NCI-H82 treated with DMSO at 0.1 percent for 48 hours (cell line): ENCODE measurements around the gene RDH5.
A peak's percentile ranks its signal among the peaks of the same experiment; 100 is the strongest.

Experiments used
- DNase-seq: peaks from one replicate; lab custom pipeline; 2025; ENCODE audit not compliant: unreplicated experiment; lab: John Stamatoyannopoulos, UW

RDH5 gene

GRCh38 chr12:55727643-55728185, 7.5 kb downstream of the RDH5 start:
- no peak for DNase-seq

GRCh38 chr12:55728186-55728938, 8.2 kb downstream of the RDH5 start:
- DNase-seq, result no peak

DNA sequence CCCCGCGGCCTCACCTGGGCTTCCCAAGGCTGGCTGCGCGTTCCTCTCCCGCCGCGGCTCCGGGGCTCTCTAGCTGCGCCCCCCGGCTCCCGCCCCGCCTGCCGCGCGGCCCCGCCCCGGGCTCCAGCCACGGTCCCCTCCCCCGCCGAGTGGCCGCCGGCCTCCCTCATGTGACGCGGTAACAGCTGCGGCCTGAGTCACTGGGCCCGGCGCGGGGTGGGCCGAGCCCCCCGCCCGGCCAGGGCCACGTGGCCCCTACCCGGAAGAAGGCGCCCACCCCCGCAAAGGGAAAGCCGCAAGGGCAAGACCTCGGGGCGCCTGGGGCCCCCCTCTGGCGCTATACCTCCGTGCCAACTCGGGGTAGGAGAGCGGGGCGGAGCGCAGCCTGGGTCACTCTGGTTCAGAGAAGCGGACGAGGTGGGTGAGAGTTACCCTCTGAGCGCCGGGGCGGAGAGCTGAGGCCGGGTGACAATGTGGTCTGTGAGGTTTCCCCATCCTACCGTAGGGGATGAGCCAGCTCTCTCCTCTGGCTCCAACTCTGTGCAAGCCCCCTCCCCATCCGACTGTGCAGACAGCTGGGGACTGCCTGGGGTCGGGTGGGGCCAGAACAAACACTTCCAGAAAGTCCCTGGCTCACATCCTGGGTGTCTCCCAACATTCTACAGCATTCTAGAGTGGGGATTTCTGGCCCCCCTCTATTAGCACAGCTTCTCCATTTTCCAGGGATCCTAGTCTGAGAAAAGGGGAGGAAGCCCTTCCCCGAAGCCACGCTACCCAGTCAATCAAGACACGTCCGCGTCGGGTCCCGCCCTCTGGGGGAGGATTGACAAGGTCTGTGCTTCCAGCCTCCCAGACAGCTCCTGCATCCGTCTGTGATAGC, 9.0 kb downstream of the RDH5 start, which contains the start of gene CD63:
Gene CD63, minus strand, starts transcription at position 71 of the 880 bp plus-strand sequence. CDS start 668 bp downstream, outside the sequence.
- peak; percentile 44 for DNase-seq

GRCh38 chr12:55729819-55730818, 9.9 kb downstream of the RDH5 start:
- DNase-seq, result no peak

GRCh38 chr12:55732288-55732687, 12.1 kb downstream of the RDH5 start:
- no peak for DNase-seq

DNA sequence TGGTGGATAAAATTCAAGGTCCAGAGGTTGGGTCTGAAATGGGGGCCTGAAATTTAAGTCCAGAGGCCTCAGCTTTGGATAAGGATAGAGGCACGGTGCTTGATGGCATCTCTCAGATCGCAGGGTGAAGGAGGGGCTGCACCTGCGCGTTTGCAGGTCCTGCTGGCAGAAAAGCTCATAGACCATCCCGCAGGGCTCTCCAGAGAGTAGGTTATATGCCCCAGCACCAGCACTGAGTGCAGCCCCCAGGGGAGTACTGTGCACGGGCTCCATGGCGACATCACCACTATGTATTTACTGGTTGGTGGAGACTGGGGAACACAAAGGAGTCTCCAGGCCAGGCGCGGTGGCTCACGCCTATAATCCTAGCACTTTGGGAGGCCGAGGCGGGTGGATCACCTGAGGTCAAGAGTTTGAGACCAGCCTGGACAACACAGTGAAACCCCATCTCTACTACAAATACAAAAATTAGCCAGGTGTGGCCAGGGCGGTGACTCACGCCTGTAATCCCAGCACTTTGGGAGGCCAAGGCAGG, 12.9 kb downstream of the RDH5 start:
- DNase-seq, result no peak

DNA sequence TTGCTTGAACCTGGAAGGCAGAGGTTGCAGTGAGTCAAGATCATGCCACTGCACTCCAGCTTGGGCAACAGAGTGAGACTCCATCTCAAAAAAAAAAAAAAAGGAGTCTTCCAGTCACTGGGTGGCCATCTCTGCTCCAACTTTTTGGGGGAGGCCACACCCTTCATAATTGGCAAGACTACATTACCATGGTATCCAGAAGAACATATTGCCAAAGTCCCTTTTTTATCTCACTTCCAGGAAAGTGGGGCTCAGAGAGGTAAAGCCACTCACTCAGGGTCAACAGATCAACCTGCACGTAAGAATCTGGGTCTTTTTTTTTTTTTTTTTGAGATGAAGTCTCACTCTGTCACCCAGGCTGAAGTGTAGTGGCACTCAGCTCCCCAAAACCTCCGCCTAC, 13.7 kb downstream of the RDH5 start:
- no peak for DNase-seq

DNA sequence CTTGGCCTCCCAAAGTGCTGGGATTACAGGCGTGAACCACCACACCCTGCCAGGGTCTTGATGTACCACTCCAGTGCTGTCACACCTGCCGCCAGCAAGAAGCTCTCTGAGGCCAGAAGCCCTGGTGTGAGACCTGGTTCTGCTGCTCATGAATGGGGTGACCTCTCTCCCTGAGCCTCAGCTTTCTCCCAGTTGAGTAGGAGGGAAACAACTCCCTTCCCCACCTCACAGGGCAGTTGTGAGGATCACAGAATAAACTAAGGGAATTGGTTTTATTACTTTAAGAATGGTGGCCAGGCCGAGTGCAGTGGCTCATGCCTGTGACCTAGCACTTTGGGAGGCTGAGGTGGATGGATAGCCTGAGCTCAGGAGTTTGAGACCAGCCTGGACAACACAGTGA, 14.4 kb downstream of the RDH5 start:
- no peak for DNase-seq

- DNase-seq, result no peak
Observed at GRCh38 chr12:55736076-55736475, 15.9 kb downstream of the RDH5 start.

DNA sequence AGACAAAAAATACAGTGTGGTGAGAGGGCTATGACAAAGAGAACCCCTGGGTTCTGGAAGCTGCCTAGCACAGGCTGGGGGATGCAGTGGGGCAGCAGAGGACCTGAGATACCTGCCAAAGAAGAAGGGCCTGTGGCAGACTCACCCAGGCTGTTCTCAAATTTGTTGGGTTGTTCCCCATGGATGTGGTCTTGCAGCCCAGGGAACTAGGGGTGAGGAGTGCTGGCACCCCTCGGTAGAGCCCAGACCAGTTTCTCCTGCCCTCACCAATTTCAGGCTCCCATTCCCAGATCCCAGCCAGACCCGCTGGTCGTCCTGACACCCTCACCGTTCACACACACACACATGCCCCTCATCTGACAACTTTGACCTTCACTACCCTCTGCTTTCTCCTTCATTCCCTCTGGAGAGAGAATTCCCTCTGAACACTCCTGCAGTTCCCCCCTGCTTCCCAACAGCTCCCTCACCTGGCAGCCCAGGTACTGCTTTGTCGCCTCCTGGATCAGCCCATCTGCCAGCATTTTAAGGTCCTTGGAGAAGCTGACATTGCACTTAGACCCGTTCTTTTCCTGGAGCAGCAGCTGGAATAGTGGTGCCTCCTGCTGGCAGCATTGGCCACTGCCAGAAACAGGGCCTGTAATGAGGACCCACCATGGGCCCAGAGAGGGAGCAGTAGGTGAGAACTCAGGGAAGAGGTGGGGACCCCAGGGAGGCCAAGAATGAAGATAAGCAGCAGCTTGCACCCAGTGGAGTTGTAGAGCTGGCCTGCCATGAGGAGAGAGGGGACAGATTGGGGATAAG, 16.8 kb downstream of the RDH5 start:
- DNase-seq, result peak; percentile 77

DNA sequence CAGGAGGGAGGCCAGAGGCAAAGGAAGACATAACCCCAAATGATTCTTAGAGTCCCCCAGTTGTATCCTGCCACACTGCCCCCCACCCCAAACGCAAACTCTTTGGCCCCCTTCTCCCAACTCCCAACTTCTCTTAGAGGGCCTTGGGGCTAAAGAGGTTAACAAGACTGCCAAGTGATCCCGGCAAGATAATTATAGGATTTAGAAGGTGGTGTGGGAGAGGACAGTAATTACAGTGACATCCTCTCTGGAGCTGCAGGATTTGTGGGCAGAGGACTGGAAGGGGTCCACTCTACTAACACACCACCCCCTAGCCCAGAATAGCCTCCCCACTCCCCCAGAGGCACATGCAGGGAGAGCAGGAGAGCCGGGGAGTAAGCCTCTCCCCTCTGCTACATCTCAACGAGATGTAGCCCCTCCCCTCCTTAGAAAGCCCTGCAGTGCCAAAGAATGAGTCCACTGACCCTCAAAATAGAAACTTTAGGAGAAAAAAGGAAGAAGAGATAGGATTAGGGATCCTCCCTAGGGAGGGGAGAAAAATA, 17.5 kb downstream of the RDH5 start:
- peak; percentile 42 for DNase-seq

DNA sequence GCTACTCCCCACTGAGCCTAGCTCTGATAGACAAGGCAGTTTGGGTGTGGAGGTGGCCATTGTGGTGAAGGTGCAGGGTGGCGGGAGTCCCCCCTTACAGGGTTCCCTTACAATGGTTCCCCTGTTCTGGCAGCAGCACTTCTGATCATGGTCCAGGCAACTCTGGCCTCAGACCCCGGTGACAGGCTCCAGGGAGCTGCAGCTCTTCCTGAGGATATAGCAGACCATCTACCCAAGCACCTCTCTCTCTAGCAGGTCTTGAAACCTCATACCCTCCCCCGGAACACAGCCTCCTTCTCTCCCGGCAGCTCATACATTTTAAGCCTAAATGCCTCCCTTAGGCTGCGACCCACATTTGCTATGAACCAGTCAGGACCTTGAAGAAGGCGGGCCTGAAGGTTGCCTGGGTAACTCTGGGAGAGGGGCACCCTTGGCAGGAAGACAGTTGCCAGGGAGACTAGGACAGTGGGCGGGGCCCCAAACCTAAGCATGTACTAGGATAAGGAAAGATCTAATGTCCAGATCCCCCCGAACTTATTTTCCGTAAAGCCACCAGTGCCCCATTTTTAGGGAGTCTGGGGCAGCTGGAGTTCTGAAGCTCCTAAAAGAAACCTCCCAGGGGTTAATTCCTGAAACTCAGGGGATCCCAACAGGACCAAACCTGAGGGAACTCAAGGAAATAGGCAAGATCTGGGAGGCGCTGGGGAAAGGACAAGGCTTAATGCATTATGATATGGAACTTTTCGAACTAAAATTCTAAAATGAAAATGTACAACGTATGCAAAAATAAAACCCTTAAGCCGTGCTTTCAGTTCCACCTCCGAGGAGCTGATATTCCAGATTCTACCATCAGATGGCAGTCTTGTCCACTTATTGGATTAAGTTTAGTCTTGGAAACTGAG, 18.2 kb downstream of the RDH5 start:
- DNase-seq, result peak; percentile 88

DNA sequence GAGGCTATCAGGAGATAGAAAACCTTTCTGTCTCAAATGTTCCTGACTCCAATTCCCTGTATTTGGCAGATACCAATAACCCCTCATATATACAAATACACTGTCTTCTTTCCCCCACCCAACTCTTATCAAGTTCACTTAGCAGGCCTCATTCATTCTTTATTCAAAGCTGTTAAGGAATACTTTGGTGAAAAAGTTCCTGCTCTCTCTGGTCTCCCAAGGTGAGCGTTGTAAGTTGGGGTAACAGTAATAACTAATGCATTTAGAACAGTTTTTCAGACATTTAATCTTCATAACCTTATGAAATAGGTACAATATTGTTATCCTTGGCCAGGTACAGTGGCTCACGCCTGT, 18.8 kb downstream of the RDH5 start:
- DNase-seq, result no peak

- no peak for DNase-seq
Observed at GRCh38 chr12:55741931-55742680, 21.9 kb downstream of the RDH5 start.

GRCh38 chr12:55742719-55743405, 22.7 kb downstream of the RDH5 start, which contains the start of gene GDF11:
TSS of gene GDF11 (plus strand) at chr12:55743122. CDS start at chr12:55743317, 195 bp downstream.
- peak; percentile 51 for DNase-seq

DNA sequence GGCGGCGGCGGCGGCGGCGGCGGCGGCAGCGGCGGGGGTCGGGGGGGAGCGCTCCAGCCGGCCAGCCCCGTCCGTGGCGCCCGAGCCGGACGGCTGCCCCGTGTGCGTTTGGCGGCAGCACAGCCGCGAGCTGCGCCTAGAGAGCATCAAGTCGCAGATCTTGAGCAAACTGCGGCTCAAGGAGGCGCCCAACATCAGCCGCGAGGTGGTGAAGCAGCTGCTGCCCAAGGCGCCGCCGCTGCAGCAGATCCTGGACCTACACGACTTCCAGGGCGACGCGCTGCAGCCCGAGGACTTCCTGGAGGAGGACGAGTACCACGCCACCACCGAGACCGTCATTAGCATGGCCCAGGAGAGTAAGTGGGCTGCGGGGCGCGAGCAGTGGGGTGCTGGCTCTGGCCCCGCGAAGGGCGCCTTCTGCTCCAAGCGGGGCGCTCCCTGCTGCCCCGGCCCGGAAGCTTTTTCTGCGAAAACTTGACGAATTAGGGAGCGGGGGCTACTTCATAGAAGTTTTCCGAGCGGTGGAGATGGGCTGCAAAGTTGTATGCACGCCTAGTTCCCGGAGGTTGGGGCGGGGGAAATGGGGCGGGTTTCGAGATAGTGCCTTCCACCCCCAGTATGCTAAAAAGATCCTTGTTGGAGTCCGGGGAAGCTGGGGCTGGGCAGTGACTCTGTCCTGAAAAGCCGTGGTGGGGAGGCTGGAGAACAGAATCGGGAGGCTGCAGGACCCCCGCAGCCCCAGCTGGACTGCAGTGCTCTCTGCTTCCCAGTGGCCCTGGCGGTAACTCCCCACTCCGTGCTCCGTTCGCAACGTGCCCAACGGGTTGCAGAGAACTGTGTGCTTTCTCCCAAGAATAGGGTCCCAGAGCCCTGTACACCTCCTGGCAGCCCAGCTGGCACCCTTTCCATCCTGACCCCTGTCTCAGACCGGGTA, 23.5 kb downstream of the RDH5 start:
- DNase-seq, result no peak
